ENCODE results near the gene PRKCE.

DNA sequence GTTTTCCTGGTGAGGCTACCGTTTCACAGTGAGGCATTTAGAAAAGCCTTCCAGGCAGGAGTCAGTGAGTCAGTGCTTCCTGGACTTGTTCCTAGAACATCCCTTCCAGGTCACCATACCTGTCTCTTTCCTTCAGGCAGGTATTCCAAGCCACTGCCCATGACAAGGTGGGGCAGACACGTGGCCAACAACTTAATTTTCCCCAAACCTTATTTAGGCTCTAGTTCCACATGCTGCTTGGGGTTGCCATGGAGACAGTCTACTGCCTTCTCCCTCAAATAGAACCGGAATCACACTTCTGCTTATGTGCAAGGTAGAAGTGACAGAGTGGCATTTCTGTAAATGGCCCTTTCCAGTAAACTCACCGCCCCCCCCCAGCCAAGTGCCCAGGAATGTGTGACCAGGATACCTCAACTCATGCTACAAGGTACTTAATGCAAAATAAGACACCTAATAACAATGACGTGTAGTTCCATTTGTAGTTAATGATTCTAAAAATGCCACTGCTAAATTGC is 258.3 kb downstream of the PRKCE start:
- no peak for TF ChIP-seq EP300 (IDR thresholded peaks at IDR 0.05)
- TF ChIP-seq POLR2A (IDR thresholded peaks at IDR 0.05), result no peak
- TF ChIP-seq, protein P1, sequence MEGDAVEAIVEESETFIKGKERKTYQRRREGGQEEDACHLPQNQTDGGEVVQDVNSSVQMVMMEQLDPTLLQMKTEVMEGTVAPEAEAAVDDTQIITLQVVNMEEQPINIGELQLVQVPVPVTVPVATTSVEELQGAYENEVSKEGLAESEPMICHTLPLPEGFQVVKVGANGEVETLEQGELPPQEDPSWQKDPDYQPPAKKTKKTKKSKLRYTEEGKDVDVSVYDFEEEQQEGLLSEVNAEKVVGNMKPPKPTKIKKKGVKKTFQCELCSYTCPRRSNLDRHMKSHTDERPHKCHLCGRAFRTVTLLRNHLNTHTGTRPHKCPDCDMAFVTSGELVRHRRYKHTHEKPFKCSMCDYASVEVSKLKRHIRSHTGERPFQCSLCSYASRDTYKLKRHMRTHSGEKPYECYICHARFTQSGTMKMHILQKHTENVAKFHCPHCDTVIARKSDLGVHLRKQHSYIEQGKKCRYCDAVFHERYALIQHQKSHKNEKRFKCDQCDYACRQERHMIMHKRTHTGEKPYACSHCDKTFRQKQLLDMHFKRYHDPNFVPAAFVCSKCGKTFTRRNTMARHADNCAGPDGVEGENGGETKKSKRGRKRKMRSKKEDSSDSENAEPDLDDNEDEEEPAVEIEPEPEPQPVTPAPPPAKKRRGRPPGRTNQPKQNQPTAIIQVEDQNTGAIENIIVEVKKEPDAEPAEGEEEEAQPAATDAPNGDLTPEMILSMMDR (IDR thresholded peaks at IDR 0.05), result no peak

Measured in sigmoid colon (tissue), 4 donors.